ENCODE results near the gene RPS6KA1.

GRCh38 chr1:26529655-26530409, at the start of gene RPS6KA1:
- no peak for TF ChIP-seq POLR2AphosphoS5 (IDR thresholded peaks at IDR 0.05; ENCODE audit: borderline replicate concordance, low read depth, low read length)
- no peak for TF ChIP-seq EZH2 (IDR thresholded peaks at IDR 0.05)
- no peak for TF ChIP-seq FOXP2 (optimal IDR thresholded peaks at IDR 0.05; ENCODE audit: control extremely low read depth, extremely low read length, insufficient read depth)
